Measurements from ENCODE around the gene RAB7A. TPM values are rescaled to one million over a fixed set of nuclear protein-coding genes. Genes with fewer than 3 reads are reported as not detected.
"Not testable (repeated sequence)": the region's sequence is repeated elsewhere in the genome, so short reads cannot be mapped to it uniquely, and the experiment has no call there.

RAB7A gene
- total and polyA plus RNA-seq, 2 experiments from 2014 or later: 71.3 to 255 TPM

DNA sequence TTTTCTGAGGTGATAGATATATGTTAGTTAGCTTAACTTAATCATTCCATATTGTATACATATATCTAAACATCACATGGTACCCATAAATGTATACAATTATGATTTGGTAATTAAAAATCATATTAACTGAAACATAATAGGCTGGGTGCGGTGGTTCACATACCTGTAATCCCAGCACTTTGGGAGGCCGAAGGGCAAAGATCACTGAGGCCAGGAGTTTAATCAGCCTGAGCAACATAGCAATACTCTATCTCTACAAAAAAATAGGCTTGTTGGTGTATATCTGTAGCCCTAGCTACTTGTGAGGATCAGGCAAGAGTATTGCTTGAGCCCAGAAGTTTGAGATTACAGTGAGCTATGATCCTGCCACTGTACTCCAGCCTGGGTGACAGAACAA is 20.9 kb downstream of the RAB7A start:
- peaks cover 100% of the 10 kb centered on the region for H3K79me2 ChIP-seq (ENCODE audit: insufficient read depth)
- no peak for TF ChIP-seq EZH2phosphoT487 (IDR thresholded peaks at IDR 0.05; ENCODE audit: insufficient read depth, low read depth)
- TF ChIP-seq EZH2 (IDR thresholded peaks at IDR 0.05; ENCODE audit: insufficient read depth, poor library complexity, severe bottlenecking): no peak
- H3K9ac ChIP-seq: no peak overlapping the region
- 98% methylated on average over 2 of the region's 2 CpGs for WGBS, 2 experiments (ENCODE audit: low coverage in 1 of 2, low lambda C conversion rate in 2 of 2, missing lambda C conversion rate in 2 of 2)
- in situ Hi-C loops (cut with MboI): no loop called here
- H2AFZ ChIP-seq: no peak overlapping the region
- H3K9me2 ChIP-seq (ENCODE audit: insufficient read depth): no peaks in the 10 kb centered on the region
- H3K27ac ChIP-seq: no peak overlapping the region
- no peak overlapping the region for H3K4me3 ChIP-seq
- peaks cover 31% of the 10 kb centered on the region; the same call in 1 of the 2 replicates for H4K20me1 ChIP-seq (ENCODE audit: insufficient read depth)
- H3K36me3 ChIP-seq (ENCODE audit: low read depth): peaks cover 8% of the 10 kb centered on the region; the same call in 1 of the 2 replicates
- H3F3A ChIP-seq (ENCODE audit: insufficient read depth): no peaks in the 10 kb centered on the region
- H3K27me3 ChIP-seq (replicated peaks; ENCODE audit: insufficient read depth): no peaks in the 10 kb centered on the region
- H3K4me1 ChIP-seq (ENCODE audit: insufficient read depth): no peaks in the 10 kb centered on the region
- no peaks in the 10 kb centered on the region for H3K9me3 ChIP-seq (ENCODE audit: low read depth)
- DNase-seq: no peak
- no peak overlapping the region for H3K4me2 ChIP-seq (ENCODE audit: unreplicated experiment)

DNA sequence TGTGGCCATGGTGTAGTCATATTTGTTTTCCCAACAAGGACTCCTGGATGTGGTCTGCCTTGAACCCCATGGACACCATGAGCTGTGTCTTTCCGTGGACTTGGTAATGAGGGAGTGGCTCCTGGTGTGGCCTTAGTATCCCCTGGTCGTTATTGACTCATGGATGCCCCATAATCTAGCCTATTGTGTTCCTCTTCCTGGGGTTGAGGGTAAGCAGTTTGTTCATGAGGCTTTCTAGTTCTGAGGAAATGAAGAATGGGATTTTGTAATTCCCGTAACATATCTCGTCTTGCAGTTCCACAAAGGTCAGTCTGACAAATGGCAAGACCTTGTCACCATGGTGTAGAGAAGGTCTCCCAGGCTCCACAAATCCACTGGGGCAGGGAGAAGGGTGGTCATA is 22.6 kb downstream of the RAB7A start:
- in situ Hi-C loops (cut with MboI): no loop called here
- H3K27ac ChIP-seq: no peak overlapping the region
- no peak for DNase-seq
- no peak overlapping the region for H2AFZ ChIP-seq
- H3F3A ChIP-seq (ENCODE audit: insufficient read depth): no peaks in the 10 kb centered on the region
- H3K4me2 ChIP-seq (ENCODE audit: unreplicated experiment): no peak overlapping the region
- no peaks in the 10 kb centered on the region for H3K9me2 ChIP-seq (ENCODE audit: insufficient read depth)
- peaks cover 8% of the 10 kb centered on the region; the same call in 1 of the 2 replicates for H3K36me3 ChIP-seq (ENCODE audit: low read depth)
- peaks cover 32% of the 10 kb centered on the region for H4K20me1 ChIP-seq (ENCODE audit: insufficient read depth)
- H3K4me3 ChIP-seq: no peak overlapping the region
- TF ChIP-seq EZH2phosphoT487 (IDR thresholded peaks at IDR 0.05; ENCODE audit: insufficient read depth, low read depth) (no peak), EZH2 (IDR thresholded peaks at IDR 0.05; ENCODE audit: insufficient read depth, poor library complexity, severe bottlenecking) (no peak)
- peaks cover 100% of the 10 kb centered on the region for H3K79me2 ChIP-seq (ENCODE audit: insufficient read depth)
- H3K4me1 ChIP-seq (ENCODE audit: insufficient read depth): no peaks in the 10 kb centered on the region
- WGBS, 2 experiments (ENCODE audit: low coverage in 1 of 2, low lambda C conversion rate in 2 of 2, missing lambda C conversion rate in 2 of 2): 84 to 89% methylated on average over 4 of the region's 4 CpGs
- no peak overlapping the region for H3K9ac ChIP-seq
- H3K9me3 ChIP-seq (ENCODE audit: low read depth): no peaks in the 10 kb centered on the region
- no peaks in the 10 kb centered on the region for H3K27me3 ChIP-seq (replicated peaks; ENCODE audit: insufficient read depth)

DNA sequence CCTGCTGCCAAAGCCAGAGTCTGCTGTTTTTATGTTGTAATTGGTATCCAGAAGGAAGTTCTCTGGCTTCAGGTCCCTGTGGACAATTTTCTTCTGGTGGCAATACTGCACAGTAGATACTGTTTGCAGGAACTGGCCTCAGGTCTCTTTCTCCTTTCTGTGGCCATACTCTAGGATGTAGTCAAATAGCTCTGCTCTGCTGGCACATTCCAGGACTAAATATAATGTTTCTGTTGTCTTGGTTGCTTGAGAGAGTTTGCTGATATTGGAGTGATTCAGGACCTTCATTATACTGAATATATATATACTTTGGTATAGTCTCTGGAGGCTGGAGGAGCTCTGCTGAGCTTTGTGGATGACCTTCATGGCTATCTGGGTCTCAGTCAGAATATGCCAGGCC is 23.1 kb downstream of the RAB7A start:
- in situ Hi-C loops (cut with MboI): no loop called here
- Histone ChIP-seq H3K9me3 (ENCODE audit: low read depth) (no peaks in the 10 kb centered on the region), H3K36me3 (ENCODE audit: low read depth) (peaks cover 5% of the 10 kb centered on the region; the same call in 1 of the 2 replicates), H3F3A (ENCODE audit: insufficient read depth) (no peaks in the 10 kb centered on the region), H3K4me3 (no peak overlapping the region), H2AFZ (no peak overlapping the region), H3K9me2 (ENCODE audit: insufficient read depth) (no peaks in the 10 kb centered on the region), H3K27ac (no peak overlapping the region), H3K9ac (no peak overlapping the region), H3K79me2 (ENCODE audit: insufficient read depth) (peaks cover 100% of the 10 kb centered on the region), H3K4me2 (ENCODE audit: unreplicated experiment) (no peak overlapping the region), H3K4me1 (ENCODE audit: insufficient read depth) (no peaks in the 10 kb centered on the region), H4K20me1 (ENCODE audit: insufficient read depth) (peaks cover 32% of the 10 kb centered on the region), H3K27me3 (replicated peaks; ENCODE audit: insufficient read depth) (no peaks in the 10 kb centered on the region)
- DNase-seq: no peak
- TF ChIP-seq EZH2phosphoT487 (IDR thresholded peaks at IDR 0.05; ENCODE audit: insufficient read depth, low read depth) (no peak), EZH2 (IDR thresholded peaks at IDR 0.05; ENCODE audit: insufficient read depth, poor library complexity, severe bottlenecking) (no peak)

DNA sequence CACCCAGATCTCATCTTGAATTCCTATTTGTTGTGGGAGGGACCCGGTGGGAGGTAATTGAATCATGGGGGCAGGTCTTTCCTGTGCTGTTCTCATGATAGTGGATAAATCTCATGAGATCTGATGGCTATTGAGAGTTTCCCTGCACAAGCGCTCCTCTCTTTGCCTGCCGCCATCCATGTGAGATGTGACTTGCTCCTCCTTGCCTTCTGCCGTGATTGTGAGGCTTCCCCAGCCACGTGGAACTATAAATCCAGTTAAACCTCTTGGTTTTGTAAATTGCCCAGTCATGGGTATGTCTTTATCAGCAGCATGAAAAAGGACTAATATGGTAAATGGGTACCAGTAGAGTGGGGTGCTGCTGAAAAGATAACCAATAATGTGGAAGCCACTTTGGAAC is 23.6 kb downstream of the RAB7A start:
- DNase-seq; H3K9me3 ChIP-seq (ENCODE audit: low read depth); H3K27me3 ChIP-seq (replicated peaks; ENCODE audit: insufficient read depth); in situ Hi-C loops (cut with MboI); H3K9me2 ChIP-seq (ENCODE audit: insufficient read depth); H3K4me1 ChIP-seq (ENCODE audit: insufficient read depth); H2AFZ ChIP-seq; H3K36me3 ChIP-seq (ENCODE audit: low read depth); H3K27ac ChIP-seq; H3K4me2 ChIP-seq (ENCODE audit: unreplicated experiment); H3F3A ChIP-seq (ENCODE audit: insufficient read depth); H3K4me3 ChIP-seq; H3K9ac ChIP-seq: not testable (repeated sequence)
- 86 to 87% methylated on average over 5 of the region's 5 CpGs for WGBS, 2 experiments (ENCODE audit: low coverage in 1 of 2, low lambda C conversion rate in 2 of 2, missing lambda C conversion rate in 2 of 2)
- Histone ChIP-seq H3K79me2 (ENCODE audit: insufficient read depth) (peaks cover 100% of the 10 kb centered on the region), H4K20me1 (ENCODE audit: insufficient read depth) (peaks cover 32% of the 10 kb centered on the region)

DNA sequence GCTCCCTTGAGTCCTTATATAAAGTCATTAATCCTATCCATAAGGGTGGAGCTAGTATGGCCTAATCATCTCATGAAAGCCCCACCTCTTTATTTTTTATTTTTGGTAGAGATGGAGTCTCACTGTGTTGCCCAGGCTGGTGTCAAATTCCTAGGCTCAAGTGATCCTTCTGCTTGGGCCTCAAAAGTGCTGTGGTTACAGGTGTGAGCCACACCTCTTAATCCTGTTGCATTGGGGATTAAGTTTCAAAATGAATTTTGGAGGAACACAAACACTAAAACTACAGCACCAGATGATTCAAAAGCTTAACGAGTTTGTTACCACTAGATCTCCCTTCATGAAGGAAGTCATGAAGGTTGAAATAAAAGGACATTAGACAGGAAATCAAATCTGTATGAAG is 27.7 kb downstream of the RAB7A start:
- H3K4me2 ChIP-seq (ENCODE audit: unreplicated experiment): no peak overlapping the region
- 91 to 100% methylated on average over 1 of the region's 1 CpG for WGBS, 2 experiments (ENCODE audit: low coverage in 1 of 2, low lambda C conversion rate in 2 of 2, missing lambda C conversion rate in 2 of 2)
- TF ChIP-seq EZH2phosphoT487 (IDR thresholded peaks at IDR 0.05; ENCODE audit: insufficient read depth, low read depth) (no peak), EZH2 (IDR thresholded peaks at IDR 0.05; ENCODE audit: insufficient read depth, poor library complexity, severe bottlenecking) (no peak)

More for the DNA sequence above, 27.7 kb downstream of the RAB7A start:
- Histone ChIP-seq H3K4me1 (ENCODE audit: insufficient read depth) (no peaks in the 10 kb centered on the region), H3K9ac (no peak overlapping the region), H3K36me3 (ENCODE audit: low read depth) (no peaks in the 10 kb centered on the region), H3K27ac (no peak overlapping the region), H3K9me2 (ENCODE audit: insufficient read depth) (no peaks in the 10 kb centered on the region), H4K20me1 (ENCODE audit: insufficient read depth) (peaks cover 18% of the 10 kb centered on the region), H2AFZ (no peak overlapping the region), H3K79me2 (ENCODE audit: insufficient read depth) (peaks cover 100% of the 10 kb centered on the region), H3K9me3 (ENCODE audit: low read depth) (no peaks in the 10 kb centered on the region), H3F3A (ENCODE audit: insufficient read depth) (no peaks in the 10 kb centered on the region), H3K27me3 (replicated peaks; ENCODE audit: insufficient read depth) (no peaks in the 10 kb centered on the region), H3K4me3 (no peak overlapping the region)
- no peak for DNase-seq
- in situ Hi-C loops (cut with MboI): no loop called here
